Activated naive CD8-positive, alpha-beta T cell treated with anti-CD3 and anti-CD28 coated beads for 36 hours (primary cell): ENCODE measurements around the gene CCDC197. TPM values are rescaled to one million over a fixed set of nuclear protein-coding genes. Genes with fewer than 3 reads are reported as not detected.

Experiments
- DNase-seq: peaks from one replicate; pipeline ENCODE4 v3.0.0; 2021
- H3K27ac Mint-ChIP-seq: one replicate; pipeline ENCODE4 v1.8.0; 2022; ENCODE audit warnings: mild to moderate bottlenecking, moderate library complexity, mixed read lengths
- H3K27me3 Mint-ChIP-seq: one replicate; pipeline ENCODE4 v1.8.0; 2022; ENCODE audit warnings: mild to moderate bottlenecking, mixed read lengths
- H3K36me3 Mint-ChIP-seq: one replicate; pipeline ENCODE4 v1.8.0; 2021; ENCODE audit warnings: mild to moderate bottlenecking, mixed read lengths
- H3K4me1 Mint-ChIP-seq: one replicate; pipeline ENCODE4 v1.8.0; 2021; ENCODE audit warnings: mixed read lengths
- H3K4me3 Mint-ChIP-seq: one replicate; pipeline ENCODE4 v1.8.0; 2022; ENCODE audit warnings: mild to moderate bottlenecking, moderate library complexity, mixed read lengths
- H3K9me3 Mint-ChIP-seq: one replicate; pipeline ENCODE4 v1.8.0; 2022; ENCODE audit warnings: mixed read lengths
- total RNA-seq, 2 experiments: library from RNA; stranded (reverse); gene quantifications; one replicate each; pipeline ENCODE4 v1.2.3, GENCODE V29; 2021

The CCDC197 gene
- total RNA-seq, 2 experiments from 2014 or later = not detected

DNA sequence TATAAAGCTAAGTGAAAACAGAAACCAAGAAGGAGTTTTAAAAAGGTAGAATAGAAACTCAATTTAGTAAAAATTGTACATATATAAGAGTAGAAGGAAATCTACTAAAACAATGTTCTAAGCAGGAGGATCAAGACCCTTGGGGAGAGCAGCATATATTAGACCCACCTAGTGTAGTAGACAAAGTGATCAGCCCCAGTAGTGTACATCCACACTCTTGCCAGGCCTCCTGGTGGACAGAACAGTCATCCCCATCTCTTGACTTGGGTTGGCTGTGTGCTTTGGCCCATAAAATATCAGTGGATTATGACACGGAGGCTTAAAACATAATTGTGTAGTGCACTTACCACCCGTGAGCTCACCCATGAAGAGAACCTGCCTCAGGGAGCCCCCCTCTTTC is 18.1 kb downstream of the CCDC197 start:
- peaks cover 8% of the 10 kb centered on the region for H3K27me3 Mint-ChIP-seq
- H3K4me1 Mint-ChIP-seq = peaks cover 16% of the 10 kb centered on the region
- H3K36me3 Mint-ChIP-seq = no peaks in the 10 kb centered on the region
- DNase-seq = no peak
- H3K9me3 Mint-ChIP-seq = no peaks in the 10 kb centered on the region
- H3K27ac Mint-ChIP-seq = no peak overlapping the region
- no peak overlapping the region for H3K4me3 Mint-ChIP-seq

GRCh38 chr14:94016446-94016976 is 19.4 kb downstream of the CCDC197 start:
- no peak overlapping the region for H3K27ac Mint-ChIP-seq
- H3K36me3 Mint-ChIP-seq = no peaks in the 10 kb centered on the region
- peaks cover 17% of the 10 kb centered on the region for H3K4me1 Mint-ChIP-seq
- no peak for DNase-seq
- H3K4me3 Mint-ChIP-seq = no peak overlapping the region
- H3K9me3 Mint-ChIP-seq = no peaks in the 10 kb centered on the region
- peaks cover 5% of the 10 kb centered on the region for H3K27me3 Mint-ChIP-seq

GRCh38 chr14:94018308-94018707 is 21.2 kb downstream of the CCDC197 start:
- no peaks in the 10 kb centered on the region for H3K9me3 Mint-ChIP-seq
- peaks cover 5% of the 10 kb centered on the region for H3K27me3 Mint-ChIP-seq
- no peaks in the 10 kb centered on the region for H3K36me3 Mint-ChIP-seq
- DNase-seq = no peak
- peaks cover 21% of the 10 kb centered on the region for H3K4me1 Mint-ChIP-seq
- H3K4me3 Mint-ChIP-seq = no peak overlapping the region
- no peak overlapping the region for H3K27ac Mint-ChIP-seq

- no peaks in the 10 kb centered on the region for H3K9me3 Mint-ChIP-seq
- H3K4me1 Mint-ChIP-seq = peaks cover 21% of the 10 kb centered on the region
- H3K27me3 Mint-ChIP-seq = peaks cover 10% of the 10 kb centered on the region
- no peak for DNase-seq
- no peaks in the 10 kb centered on the region for H3K36me3 Mint-ChIP-seq
- no peak overlapping the region for H3K27ac Mint-ChIP-seq
- no peak overlapping the region for H3K4me3 Mint-ChIP-seq
Measured at GRCh38 chr14:94019329-94019728, 22.2 kb downstream of the CCDC197 start.

DNA sequence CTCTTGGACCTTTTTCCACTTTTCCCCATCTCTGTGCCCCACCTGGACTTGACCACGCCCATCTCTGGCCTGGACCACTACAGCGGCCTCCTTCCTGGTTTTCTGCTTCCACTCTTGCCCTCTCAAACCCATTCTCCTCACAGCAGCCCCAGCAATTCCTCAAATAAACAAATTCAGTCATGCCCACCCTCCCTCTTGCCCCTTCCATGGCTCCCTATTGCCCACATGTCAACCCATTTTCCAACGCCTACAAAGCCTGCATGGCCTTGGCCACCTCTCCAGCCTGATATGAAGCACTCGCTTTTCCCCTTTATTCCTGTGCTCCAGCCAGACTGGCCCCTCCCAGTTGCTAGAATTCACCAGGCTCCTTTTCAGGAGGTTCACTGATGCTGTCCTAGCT is 23.2 kb downstream of the CCDC197 start:
- H3K4me1 Mint-ChIP-seq = peaks cover 21% of the 10 kb centered on the region
- H3K27ac Mint-ChIP-seq = no peak overlapping the region
- no peak for DNase-seq
- no peaks in the 10 kb centered on the region for H3K36me3 Mint-ChIP-seq
- no peaks in the 10 kb centered on the region for H3K9me3 Mint-ChIP-seq
- H3K27me3 Mint-ChIP-seq = peaks cover 10% of the 10 kb centered on the region
- H3K4me3 Mint-ChIP-seq = no peak overlapping the region

DNA sequence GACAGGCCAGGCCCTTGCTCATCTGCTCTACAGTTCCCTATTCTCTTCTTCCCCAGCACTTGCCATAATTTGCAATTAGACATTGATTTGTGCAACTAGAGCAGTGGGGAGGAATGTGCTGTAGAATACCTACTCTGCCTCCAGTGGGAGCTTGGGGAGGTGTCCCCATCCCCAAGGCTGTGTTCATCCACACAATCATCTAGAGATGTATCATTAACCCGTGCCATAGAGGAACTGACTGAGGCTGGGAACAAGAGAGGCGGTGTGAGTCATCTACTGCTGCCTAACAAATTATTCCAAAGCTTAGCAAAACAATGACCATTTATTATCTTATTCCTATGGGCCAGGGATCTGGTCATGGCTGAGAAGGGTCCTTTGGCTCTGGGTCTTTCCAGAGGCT is 23.9 kb downstream of the CCDC197 start:
- H3K36me3 Mint-ChIP-seq = no peaks in the 10 kb centered on the region
- H3K27ac Mint-ChIP-seq = no peak overlapping the region
- no peaks in the 10 kb centered on the region for H3K9me3 Mint-ChIP-seq
- H3K4me1 Mint-ChIP-seq = peaks cover 24% of the 10 kb centered on the region
- H3K27me3 Mint-ChIP-seq = peaks cover 10% of the 10 kb centered on the region
- DNase-seq = no peak
- no peak overlapping the region for H3K4me3 Mint-ChIP-seq

GRCh38 chr14:94021416-94022157 is 24.5 kb downstream of the CCDC197 start:
- no peaks in the 10 kb centered on the region for H3K36me3 Mint-ChIP-seq
- H3K27me3 Mint-ChIP-seq = peaks cover 10% of the 10 kb centered on the region
- no peak overlapping the region for H3K4me3 Mint-ChIP-seq
- DNase-seq = peak; percentile 50
- H3K4me1 Mint-ChIP-seq = peaks cover 25% of the 10 kb centered on the region
- H3K9me3 Mint-ChIP-seq = no peaks in the 10 kb centered on the region
- H3K27ac Mint-ChIP-seq = peak overlapping the region; percentile 57

GRCh38 chr14:94022532-94023411 is 25.7 kb downstream of the CCDC197 start:
- H3K36me3 Mint-ChIP-seq = no peaks in the 10 kb centered on the region
- DNase-seq = no peak
- H3K4me1 Mint-ChIP-seq = peaks cover 25% of the 10 kb centered on the region
- H3K27ac Mint-ChIP-seq = no peak overlapping the region
- H3K9me3 Mint-ChIP-seq = no peaks in the 10 kb centered on the region
- no peak overlapping the region for H3K4me3 Mint-ChIP-seq
- peaks cover 10% of the 10 kb centered on the region for H3K27me3 Mint-ChIP-seq

DNA sequence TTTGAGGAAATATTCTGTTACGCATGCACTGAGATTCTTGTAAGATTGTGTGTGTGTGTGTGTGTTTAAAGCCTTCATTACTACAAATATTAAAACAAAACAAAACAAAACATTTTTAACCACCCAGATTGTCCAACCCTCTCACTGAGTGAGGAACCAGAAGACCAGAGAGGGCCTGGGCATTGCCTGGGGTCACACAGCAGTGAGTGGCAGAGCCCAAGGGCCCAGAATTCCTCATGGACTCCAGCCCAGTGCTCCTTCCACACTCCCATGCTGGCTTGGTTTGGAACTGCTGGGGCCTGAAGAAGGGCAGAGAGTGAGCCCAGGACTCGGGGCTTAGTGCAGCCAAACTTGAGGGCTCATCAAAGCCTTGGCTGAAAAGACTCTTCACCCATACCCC is 27.4 kb downstream of the CCDC197 start:
- no peak overlapping the region for H3K4me3 Mint-ChIP-seq
- no peak overlapping the region for H3K27ac Mint-ChIP-seq
- H3K4me1 Mint-ChIP-seq = peaks cover 25% of the 10 kb centered on the region
- no peaks in the 10 kb centered on the region for H3K36me3 Mint-ChIP-seq
- no peak for DNase-seq
- H3K27me3 Mint-ChIP-seq = peaks cover 10% of the 10 kb centered on the region
- no peaks in the 10 kb centered on the region for H3K9me3 Mint-ChIP-seq

GRCh38 chr14:94025720-94026119 is 28.6 kb downstream of the CCDC197 start:
- Mint-ChIP-seq H3K4me1 (peaks cover 24% of the 10 kb centered on the region), H3K4me3 (peak overlapping the region; percentile 67), H3K27me3 (peaks cover 4% of the 10 kb centered on the region), H3K27ac (no peak overlapping the region), H3K9me3 (no peaks in the 10 kb centered on the region), H3K36me3 (no peaks in the 10 kb centered on the region)
- no peak for DNase-seq

DNA sequence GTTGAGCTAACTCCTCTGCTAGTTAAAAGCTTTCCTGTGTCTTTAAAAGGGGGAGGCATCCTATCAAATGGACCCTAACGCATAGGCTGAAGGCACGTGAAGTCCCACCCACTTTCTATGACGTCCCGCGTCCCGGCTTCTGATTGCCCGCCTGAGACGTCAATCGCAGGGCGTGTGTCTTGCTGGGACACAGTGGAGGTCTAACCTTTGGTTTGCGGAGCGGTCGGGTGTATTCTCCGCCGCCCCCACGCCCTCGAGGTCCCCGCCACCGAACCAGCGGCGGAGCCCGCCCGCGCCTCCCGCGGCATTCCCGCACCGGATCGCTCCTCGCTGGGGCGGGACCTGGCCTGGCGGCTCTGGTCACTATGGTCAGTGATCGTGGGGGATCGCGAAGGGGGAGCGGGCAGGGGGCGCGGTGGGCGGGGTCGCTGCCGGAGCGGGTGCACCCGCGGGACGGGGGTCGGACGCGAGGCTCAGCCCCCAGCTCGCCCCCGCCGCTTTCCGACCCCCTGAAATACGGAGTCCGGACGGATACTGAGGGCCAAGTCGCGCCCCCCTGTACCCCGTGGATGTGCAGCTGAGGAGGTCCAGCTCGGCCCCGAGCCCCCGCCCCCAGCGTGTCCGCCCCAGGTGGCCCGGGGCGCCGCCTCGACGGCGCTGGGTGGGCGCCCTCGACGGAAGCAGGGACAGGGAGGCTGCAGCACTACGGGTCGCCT is 29.2 kb downstream of the CCDC197 start, which contains the start of gene OTUB2:
Gene OTUB2, plus strand, starts transcription at position 168 of the 716 bp plus-strand sequence. Its CDS starts 198 bp downstream, at position 366.
- peak; percentile 95 for DNase-seq
- no peaks in the 10 kb centered on the region for H3K9me3 Mint-ChIP-seq
- peaks cover 18% of the 10 kb centered on the region for H3K4me1 Mint-ChIP-seq
- H3K36me3 Mint-ChIP-seq = no peaks in the 10 kb centered on the region
- peak within 1 kb of the TSS; percentile 67 for H3K4me3 Mint-ChIP-seq
- no peak within 1 kb of the TSS for H3K27ac Mint-ChIP-seq
- H3K27me3 Mint-ChIP-seq = peaks cover 4% of the 10 kb centered on the region

GRCh38 chr14:94026889-94027469 is 29.9 kb downstream of the CCDC197 start:
- no peak overlapping the region for H3K27ac Mint-ChIP-seq
- peak overlapping the region; percentile 19 for H3K4me3 Mint-ChIP-seq
- H3K4me1 Mint-ChIP-seq = peaks cover 11% of the 10 kb centered on the region
- peaks cover 4% of the 10 kb centered on the region for H3K27me3 Mint-ChIP-seq
- no peaks in the 10 kb centered on the region for H3K36me3 Mint-ChIP-seq
- H3K9me3 Mint-ChIP-seq = no peaks in the 10 kb centered on the region
- DNase-seq = no peak

DNA sequence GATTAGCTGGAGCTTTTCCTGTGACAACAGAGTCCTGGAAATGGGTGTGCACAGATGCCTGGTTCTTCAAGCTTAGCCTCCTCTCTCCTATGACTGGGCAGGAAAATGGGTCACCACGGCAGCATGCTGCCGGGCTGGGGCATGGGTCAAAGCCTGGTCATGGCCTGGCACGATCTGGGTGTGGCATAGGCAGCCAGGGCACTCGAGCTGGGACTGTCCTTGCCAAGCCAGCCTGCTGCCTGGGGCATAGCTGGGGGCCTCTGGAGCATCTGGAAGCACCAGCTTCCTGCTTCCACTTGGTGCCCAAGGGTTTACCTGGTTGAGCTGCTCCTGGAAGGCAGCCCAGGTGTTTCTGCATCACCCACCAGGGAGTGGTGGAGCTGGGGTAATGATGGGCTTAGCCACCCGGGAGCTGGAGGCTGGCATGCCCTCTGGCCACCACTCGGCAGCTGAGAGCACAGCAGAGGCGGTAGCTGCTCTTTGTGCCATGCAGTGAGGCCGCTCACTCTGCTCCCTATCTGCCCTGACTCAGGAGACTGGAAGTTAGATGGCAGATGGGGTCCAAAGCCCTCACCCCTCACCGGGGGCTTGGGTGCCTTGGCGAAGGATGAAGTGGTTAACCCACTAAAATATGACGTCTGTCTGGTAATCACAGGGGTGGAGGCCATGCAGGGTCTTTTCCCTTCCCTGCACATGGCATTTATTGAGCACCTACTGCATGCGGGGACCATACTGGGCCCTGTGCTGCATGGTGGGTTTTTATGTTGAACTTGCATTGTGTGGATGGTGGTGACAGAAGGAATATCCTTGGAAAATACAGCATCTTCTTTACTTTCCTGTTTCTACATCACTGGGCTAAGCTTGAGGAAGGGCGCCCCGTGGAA is 30.7 kb downstream of the CCDC197 start:
- Mint-ChIP-seq H3K4me1 (peaks cover 4% of the 10 kb centered on the region), H3K27ac (no peak overlapping the region), H3K36me3 (no peaks in the 10 kb centered on the region), H3K9me3 (no peaks in the 10 kb centered on the region), H3K4me3 (peak overlapping the region; percentile 32), H3K27me3 (peaks cover 4% of the 10 kb centered on the region)
- DNase-seq = no peak

GRCh38 chr14:94028450-94028826 is 31.3 kb downstream of the CCDC197 start:
- Mint-ChIP-seq H3K36me3 (no peaks in the 10 kb centered on the region), H3K4me1 (peaks cover 4% of the 10 kb centered on the region), H3K9me3 (no peaks in the 10 kb centered on the region), H3K27ac (no peak overlapping the region), H3K27me3 (peaks cover 4% of the 10 kb centered on the region), H3K4me3 (no peak overlapping the region)
- DNase-seq = no peak
